ENCODE results near the gene GATA6. TPM values are rescaled to one million over a fixed set of nuclear protein-coding genes. Genes with fewer than 3 reads are reported as not detected.

Gene GATA6
- total RNA-seq, 1 donor: 5.2 TPM

GRCh38 chr18:22223254-22223964 is 54.0 kb downstream of the GATA6 start:
- DNase-seq (ENCODE audit: low read depth): peak; percentile 44
- TF ChIP-seq CTCF (IDR thresholded peaks at IDR 0.05; ENCODE audit: insufficient read depth, low read depth, low read length): no peak

GRCh38 chr18:22223965-22224322 is 54.6 kb downstream of the GATA6 start:
- no peak for TF ChIP-seq CTCF (IDR thresholded peaks at IDR 0.05; ENCODE audit: insufficient read depth, low read depth, low read length)
- no peak overlapping the region for H3K4me3 ChIP-seq (ENCODE audit: low read depth, low read length)
- no peak for DNase-seq (ENCODE audit: low read depth)

More at GRCh38 chr18:22223254-22223964, 54.0 kb downstream of the GATA6 start:
- no peak overlapping the region for H3K4me3 ChIP-seq (ENCODE audit: low read depth, low read length)

GRCh38 chr18:22224339-22224738 is 55.0 kb downstream of the GATA6 start:
- no peak for TF ChIP-seq CTCF (IDR thresholded peaks at IDR 0.05; ENCODE audit: insufficient read depth, low read depth, low read length)
- no peak overlapping the region for H3K4me3 ChIP-seq (ENCODE audit: low read depth, low read length)
- no peak for DNase-seq (ENCODE audit: low read depth)

- no peak for TF ChIP-seq CTCF (IDR thresholded peaks at IDR 0.05; ENCODE audit: insufficient read depth, low read depth, low read length)
- H3K4me3 ChIP-seq (ENCODE audit: low read depth, low read length): no peak overlapping the region
- no peak for DNase-seq (ENCODE audit: low read depth)
Observed at GRCh38 chr18:22226801-22227200, 57.4 kb downstream of the GATA6 start.

- TF ChIP-seq CTCF (IDR thresholded peaks at IDR 0.05; ENCODE audit: insufficient read depth, low read depth, low read length): no peak
- no peak overlapping the region for H3K4me3 ChIP-seq (ENCODE audit: low read depth, low read length)
- DNase-seq (ENCODE audit: low read depth): no peak
Observed at GRCh38 chr18:22228976-22229375, 59.6 kb downstream of the GATA6 start.

GRCh38 chr18:22229456-22230124 is 60.2 kb downstream of the GATA6 start:
- no peak overlapping the region for H3K4me3 ChIP-seq (ENCODE audit: low read depth, low read length)
- no peak for DNase-seq (ENCODE audit: low read depth)
- TF ChIP-seq CTCF (IDR thresholded peaks at IDR 0.05; ENCODE audit: insufficient read depth, low read depth, low read length): no peak

All from fibroblast of villous mesenchyme (primary cell).